Keratinocyte (primary cell): Measurements from ENCODE around the gene KDM8. TPM values are rescaled to one million over a fixed set of nuclear protein-coding genes. Genes with fewer than 3 reads are reported as not detected.

ENCODE experiments used
- DNase-seq: peaks from one replicate; pipeline ENCODE4 v3.0.0-alpha.2; 2011; ENCODE audit warnings: low read depth, missing footprints, low spot score
- FAIRE-seq: peaks from 2 replicates; lab custom pipeline; 2011; peaks lifted over from hg19 to GRCh38; lab: Jason Lieb, UNC
- H2AFZ ChIP-seq: 2 replicates; pipeline ENCODE4 v1.6.0; 2012; ENCODE audit warnings: low read length, control low read depth, inconsistent platforms; ENCODE audit not compliant: control insufficient read depth
- H3K27ac ChIP-seq: 2 replicates; pipeline ENCODE4 v1.5.1; 2011; ENCODE audit warnings: low read length; ENCODE audit not compliant: control insufficient read depth, insufficient read depth
- H3K27me3 ChIP-seq: 3 replicates; pipeline ENCODE4 v1.6.0; 2011; ENCODE audit warnings: low read length; ENCODE audit not compliant: control insufficient read depth, insufficient read depth; ENCODE audit errors: extremely low read depth
- H3K36me3 ChIP-seq, 2 experiments: 2 replicates in 1 of 2; 3 replicates in 1 of 2; pipeline ENCODE4 v1.5.1; 2011; ENCODE audit warnings: low read length in 2 of 2, mild to moderate bottlenecking in 1 of 2; ENCODE audit not compliant: control insufficient read depth in 2 of 2, insufficient read depth in 2 of 2; ENCODE audit errors: extremely low read depth in 1 of 2
- H3K4me1 ChIP-seq: 3 replicates; pipeline ENCODE4 v1.5.1; 2011; ENCODE audit warnings: low read length; ENCODE audit not compliant: control insufficient read depth, insufficient read depth; ENCODE audit errors: extremely low read depth
- H3K4me2 ChIP-seq: 3 replicates; pipeline ENCODE4 v1.6.0; 2011; ENCODE audit warnings: low read depth, low read length; ENCODE audit not compliant: control insufficient read depth, insufficient read depth; ENCODE audit errors: extremely low read depth
- H3K4me3 ChIP-seq, 3 experiments: fragments of 200-600 bp in 1 of 3; sonication (generic) in 1 of 3; 2 replicates in 2 of 3; 3 replicates in 1 of 3; pipeline ENCODE4 v1.5.1; 2011 to 2016; ENCODE audit warnings: low read length in 3 of 3, mild to moderate bottlenecking in 3 of 3, control low read depth in 2 of 3, inconsistent platforms in 1 of 3, low read depth in 1 of 3, mixed read lengths in 1 of 3, mixed run types in 1 of 3, moderate library complexity in 1 of 3; ENCODE audit not compliant: control insufficient read depth in 2 of 3, insufficient read depth in 2 of 3; ENCODE audit errors: extremely low read depth in 1 of 3
- H3K79me2 ChIP-seq: 2 replicates; pipeline ENCODE4 v1.6.0; 2012; ENCODE audit warnings: low read length; ENCODE audit not compliant: control insufficient read depth, insufficient read depth
- H3K9ac ChIP-seq: 3 replicates; pipeline ENCODE4 v1.6.0; 2011; ENCODE audit warnings: low read length; ENCODE audit not compliant: control insufficient read depth, insufficient read depth; ENCODE audit errors: extremely low read depth
- H3K9me1 ChIP-seq: 3 replicates; pipeline ENCODE4 v1.6.0; 2011; ENCODE audit warnings: low read length; ENCODE audit not compliant: control insufficient read depth, insufficient read depth; ENCODE audit errors: extremely low read depth
- H3K9me3 ChIP-seq: 2 replicates; pipeline ENCODE4 v1.5.1; 2012; ENCODE audit warnings: low read depth, low read length; ENCODE audit not compliant: control insufficient read depth
- H4K20me1 ChIP-seq: 3 replicates; pipeline ENCODE4 v1.6.0; 2011; ENCODE audit warnings: low read length; ENCODE audit not compliant: control insufficient read depth, insufficient read depth; ENCODE audit errors: extremely low read depth
- EZH2 ChIP-seq: IDR thresholded peaks from one replicate; pipeline ENCODE4 v1.6.1; 2012; ENCODE audit warnings: inconsistent platforms, mild to moderate bottlenecking, low read length, moderate library complexity
- dilution Hi-C: fragments of 300-500 bp; cut with MboI; formaldehyde crosslinking; loops from one replicate; pipeline ENCODE4 v1.7.0; 2020; ENCODE audit warnings: low sequenced_read_pairs; ENCODE audit not compliant: extremely low pct_ligation_motif_present
- polyA plus RNA-seq, 5 experiments: library from polyadenylated mRNA; depleted of rRNA in 3 of 5; stranded (reverse) in 3 of 5; stranded (forward) in 1 of 5; unstranded in 1 of 5; fragments of >200 nt; gene quantifications; 1 replicate in 1 of 5; 2 replicates in 3 of 5; 3 replicates in 1 of 5; pipeline versions ENCODE4 v1.2.1 to v1.2.3, GENCODE V29; 2011 to 2012; ENCODE audit warnings: missing spikeins in 2 of 5, low read depth in 1 of 5, low replicate concordance in 1 of 5
- TF ChIP-seq, protein P1 (sequence below), 3 experiments: IDR thresholded peaks in 1 of 3; conservative IDR thresholded peaks in 1 of 3; optimal IDR thresholded peaks in 1 of 3; 2 replicates in 2 of 3; 3 replicates in 1 of 3; pipeline versions ENCODE3 to v1.5.1; 2011; ENCODE audit warnings: low read length in 3 of 3, mild to moderate bottlenecking in 3 of 3, moderate library complexity in 2 of 3, control low read depth in 1 of 3, inconsistent platforms in 1 of 3; ENCODE audit not compliant: insufficient read depth in 2 of 3; ENCODE audit errors: extremely low read depth in 1 of 3

Gene KDM8
- polyA plus RNA-seq, 1 donor (not counting 4 experiments of a cell fraction or from before 2014, with no cell fraction given) = 1.5 TPM

DNA sequence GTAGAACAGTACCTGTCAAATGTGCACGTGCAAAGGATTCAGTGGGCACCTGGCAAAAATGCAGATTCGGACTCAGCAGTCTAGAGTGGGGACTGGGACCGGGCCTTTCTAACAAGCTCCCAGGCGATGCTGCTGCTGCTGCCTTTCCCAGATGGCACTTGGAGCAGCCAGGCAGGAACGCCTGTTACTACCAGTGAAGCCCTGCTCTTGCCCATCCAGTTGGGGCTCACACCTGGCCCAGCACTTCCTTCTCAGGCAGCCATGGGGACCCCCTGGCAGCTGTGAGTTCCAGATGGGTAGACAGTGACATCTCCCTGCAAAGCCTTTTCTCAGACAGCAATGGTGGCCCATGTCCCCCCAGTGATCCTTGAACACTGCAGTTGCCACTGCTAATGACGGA is 30.4 kb downstream of the KDM8 start:
- Histone ChIP-seq H3K9me3 (no peaks in the 10 kb centered on the region), H3K36me3 (peaks cover 21 to 22% of the 10 kb centered on the region in 2 experiments), H3K4me1 (peaks cover 15% of the 10 kb centered on the region), H3K79me2 (no peaks in the 10 kb centered on the region), H3K4me2 (no peak overlapping the region), H4K20me1 (no peaks in the 10 kb centered on the region), H3K9ac (no peak overlapping the region), H2AFZ (no peak overlapping the region), H3K4me3 (no peak overlapping the region), H3K27me3 (no peaks in the 10 kb centered on the region), H3K9me1 (no peaks in the 10 kb centered on the region), H3K27ac (no peak overlapping the region)
- no peak for FAIRE-seq
- dilution Hi-C loops = no loop called here
- TF ChIP-seq, protein P1, sequence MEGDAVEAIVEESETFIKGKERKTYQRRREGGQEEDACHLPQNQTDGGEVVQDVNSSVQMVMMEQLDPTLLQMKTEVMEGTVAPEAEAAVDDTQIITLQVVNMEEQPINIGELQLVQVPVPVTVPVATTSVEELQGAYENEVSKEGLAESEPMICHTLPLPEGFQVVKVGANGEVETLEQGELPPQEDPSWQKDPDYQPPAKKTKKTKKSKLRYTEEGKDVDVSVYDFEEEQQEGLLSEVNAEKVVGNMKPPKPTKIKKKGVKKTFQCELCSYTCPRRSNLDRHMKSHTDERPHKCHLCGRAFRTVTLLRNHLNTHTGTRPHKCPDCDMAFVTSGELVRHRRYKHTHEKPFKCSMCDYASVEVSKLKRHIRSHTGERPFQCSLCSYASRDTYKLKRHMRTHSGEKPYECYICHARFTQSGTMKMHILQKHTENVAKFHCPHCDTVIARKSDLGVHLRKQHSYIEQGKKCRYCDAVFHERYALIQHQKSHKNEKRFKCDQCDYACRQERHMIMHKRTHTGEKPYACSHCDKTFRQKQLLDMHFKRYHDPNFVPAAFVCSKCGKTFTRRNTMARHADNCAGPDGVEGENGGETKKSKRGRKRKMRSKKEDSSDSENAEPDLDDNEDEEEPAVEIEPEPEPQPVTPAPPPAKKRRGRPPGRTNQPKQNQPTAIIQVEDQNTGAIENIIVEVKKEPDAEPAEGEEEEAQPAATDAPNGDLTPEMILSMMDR (optimal IDR thresholded peaks at IDR 0.05 in 1 of 3, IDR thresholded peaks at IDR 0.05 in 1 of 3, conservative IDR thresholded peaks at IDR 0.05 in 1 of 3; ENCODE audit: extremely low read depth in 1 of 3, insufficient read depth in 2 of 3, low read length in 3 of 3) = no peak
- no peak for TF ChIP-seq EZH2
- no peak for DNase-seq

DNA sequence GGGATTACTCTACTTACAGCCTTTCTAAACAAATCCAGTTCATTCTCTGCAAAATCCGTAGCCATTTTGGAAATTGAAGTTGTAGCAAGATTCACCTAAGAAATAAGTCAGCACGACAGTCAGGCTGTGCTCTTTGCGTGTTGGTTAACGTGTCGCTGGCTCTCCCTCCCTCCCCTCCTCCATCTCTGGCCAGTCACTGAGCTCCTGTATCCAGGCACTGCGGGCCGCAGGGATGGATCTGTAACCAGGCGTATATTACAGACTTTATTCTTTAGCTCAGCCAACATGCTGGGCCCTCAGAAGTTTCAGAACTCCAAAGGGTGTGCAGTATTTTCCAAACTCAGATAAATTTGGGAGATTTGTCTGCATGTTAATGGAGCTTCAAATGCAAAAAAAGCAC is 30.8 kb downstream of the KDM8 start:
- TF ChIP-seq, protein P1 (optimal IDR thresholded peaks at IDR 0.05 in 1 of 3, IDR thresholded peaks at IDR 0.05 in 1 of 3, conservative IDR thresholded peaks at IDR 0.05 in 1 of 3; ENCODE audit: extremely low read depth in 1 of 3, insufficient read depth in 2 of 3, low read length in 3 of 3) = no peak
- TF ChIP-seq EZH2 = no peak
- Histone ChIP-seq H3K27me3 (no peaks in the 10 kb centered on the region), H3K9me1 (no peaks in the 10 kb centered on the region), H3K79me2 (no peaks in the 10 kb centered on the region), H3K9me3 (no peaks in the 10 kb centered on the region), H3K27ac (no peak overlapping the region), H4K20me1 (no peaks in the 10 kb centered on the region), H2AFZ (no peak overlapping the region), H3K4me2 (no peak overlapping the region), H3K4me3 (no peak overlapping the region), H3K4me1 (peaks cover 15% of the 10 kb centered on the region), H3K36me3 (peaks cover 19 to 22% of the 10 kb centered on the region in 2 experiments), H3K9ac (no peak overlapping the region)
- FAIRE-seq (no peak), DNase-seq (no peak)
- dilution Hi-C loops = no loop called here
